GM18505 (cell line): Measurements from ENCODE around the gene AHCYL1.
A peak's percentile ranks its signal among the peaks of the same experiment; 100 is the strongest.

ENCODE experiments used
- ATAC-seq: cut with Tn5 transposase; IDR thresholded peaks from one replicate; pipeline ENCODE4 v1.9.1; 2021; ENCODE audit not compliant: unreplicated experiment
- POLR2A ChIP-seq: IDR thresholded peaks from 4 replicates; pipeline ENCODE4 v1.6.1; 2011; ENCODE audit warnings: borderline replicate concordance; ENCODE audit not compliant: insufficient read depth, insufficient read length; ENCODE audit errors: extremely low read depth

The AHCYL1 gene

DNA sequence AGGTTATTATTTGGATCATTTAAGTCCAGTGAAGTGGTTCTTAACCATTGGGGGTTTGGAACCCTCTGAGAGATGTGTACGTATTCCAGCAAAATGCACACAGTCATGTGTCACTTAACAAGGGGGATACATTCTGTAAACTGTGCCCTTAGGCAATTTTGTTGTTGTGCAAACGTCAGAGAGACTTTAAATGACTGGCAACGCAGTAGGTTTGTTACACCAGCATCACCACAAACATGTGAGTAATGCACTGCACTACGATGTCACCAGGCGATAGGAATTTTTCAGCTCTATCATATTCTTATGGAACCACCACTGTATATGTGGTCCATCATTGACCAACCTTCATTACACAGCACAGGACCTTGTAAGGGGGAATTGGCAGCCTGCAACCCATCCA lies 11.9 kb downstream of the AHCYL1 start:
- no peak for TF ChIP-seq POLR2A
- ATAC-seq, result no peak

GRCh38 chr1:109997204-109997866 lies 12.8 kb downstream of the AHCYL1 start:
- no peak for ATAC-seq
- no peak for TF ChIP-seq POLR2A

DNA sequence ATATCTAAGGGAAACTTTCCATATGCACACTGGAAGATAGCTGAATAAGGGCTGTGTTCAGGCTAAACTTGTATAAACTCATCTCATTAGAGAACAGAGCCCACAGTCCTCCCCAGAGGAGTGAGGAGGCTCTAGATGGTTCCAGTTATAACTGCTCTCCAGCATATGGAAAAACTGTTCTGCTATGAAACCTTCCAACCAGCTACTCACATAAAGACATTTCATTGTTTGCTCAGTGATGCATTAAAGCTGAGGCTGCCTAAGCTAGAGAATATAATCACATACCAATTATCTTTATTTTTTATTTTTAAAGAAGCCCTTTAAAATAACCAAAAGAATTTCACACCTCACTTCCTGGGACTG lies 13.3 kb downstream of the AHCYL1 start:
- TF ChIP-seq POLR2A, result no peak
- no peak for ATAC-seq

DNA sequence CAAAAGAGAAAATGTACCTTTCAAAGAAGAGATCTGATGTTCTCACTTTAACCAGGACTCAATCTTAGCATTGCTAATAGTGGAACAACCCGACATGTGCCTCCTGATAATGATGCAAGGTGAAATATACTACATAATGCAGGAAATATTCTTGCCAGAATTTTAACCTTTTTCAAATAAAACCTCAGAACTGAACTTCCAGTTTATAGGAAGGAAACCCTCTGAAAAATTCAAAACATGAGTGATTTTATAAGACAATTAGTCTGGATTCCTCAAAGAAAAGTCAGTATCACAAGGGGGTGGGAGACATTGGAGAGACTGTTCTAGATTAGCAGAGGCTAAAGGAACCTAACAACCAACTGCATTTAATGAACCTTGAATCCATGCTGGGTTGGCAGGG lies 18.1 kb downstream of the AHCYL1 start:
- TF ChIP-seq POLR2A, result no peak
- no peak for ATAC-seq

DNA sequence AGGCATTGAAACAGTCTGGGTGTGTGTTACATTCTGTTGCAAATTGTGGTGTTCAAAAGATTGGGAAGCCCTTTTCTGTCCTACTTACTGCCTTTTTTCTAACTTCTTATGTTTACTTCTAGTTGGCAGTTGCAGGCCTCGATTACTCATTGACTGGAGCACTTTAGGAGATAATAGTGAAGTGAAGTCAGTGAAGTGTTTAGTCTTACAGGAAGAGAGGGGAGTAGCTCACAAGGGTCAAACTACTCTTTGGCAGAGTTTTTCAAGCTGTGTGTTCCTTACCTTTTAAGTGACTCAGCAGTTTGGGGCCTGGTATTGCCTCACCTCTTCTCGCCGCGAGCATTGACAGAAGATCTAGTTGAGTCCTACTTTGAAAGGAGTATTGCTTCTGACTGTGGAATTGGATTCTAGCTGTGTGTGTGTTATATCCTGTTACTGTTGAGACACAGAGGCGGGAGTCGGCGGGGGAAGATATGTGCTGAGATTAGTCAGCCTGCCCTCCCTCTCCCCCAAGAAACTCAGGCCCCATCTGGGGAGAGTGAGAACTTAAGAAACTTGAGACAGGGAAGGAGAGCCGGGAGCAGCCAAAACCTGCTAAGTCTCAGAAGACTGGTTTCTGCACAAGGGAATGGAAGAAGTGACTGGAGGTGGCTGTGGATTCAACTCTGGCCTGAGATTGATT lies 19.3 kb downstream of the AHCYL1 start:
- no peak for TF ChIP-seq POLR2A
- peak; percentile 57 for ATAC-seq

DNA sequence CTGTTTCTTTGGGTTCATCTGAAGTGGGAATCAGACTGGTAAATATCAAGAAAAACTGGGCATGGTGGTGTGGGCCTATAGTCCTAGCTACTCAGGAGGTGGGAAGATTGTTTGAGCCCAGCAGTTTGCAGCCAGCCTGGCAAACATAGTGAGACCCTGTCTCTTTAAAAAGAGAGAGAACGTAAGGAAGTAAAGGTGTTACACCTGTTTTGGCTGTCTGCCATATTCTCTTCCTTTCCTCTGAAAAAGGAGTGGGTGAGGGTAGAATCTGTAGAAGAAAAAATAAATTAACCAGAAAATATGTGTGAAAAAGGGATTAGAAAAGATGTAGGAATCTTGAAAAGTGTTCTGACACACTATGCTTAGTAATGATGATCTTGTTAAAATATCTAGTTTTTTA lies 20.0 kb downstream of the AHCYL1 start:
- ATAC-seq, result no peak
- no peak for TF ChIP-seq POLR2A

- ATAC-seq, result no peak
- TF ChIP-seq POLR2A, result no peak
Measured at GRCh38 chr1:110005971-110006370, 21.4 kb downstream of the AHCYL1 start.

DNA sequence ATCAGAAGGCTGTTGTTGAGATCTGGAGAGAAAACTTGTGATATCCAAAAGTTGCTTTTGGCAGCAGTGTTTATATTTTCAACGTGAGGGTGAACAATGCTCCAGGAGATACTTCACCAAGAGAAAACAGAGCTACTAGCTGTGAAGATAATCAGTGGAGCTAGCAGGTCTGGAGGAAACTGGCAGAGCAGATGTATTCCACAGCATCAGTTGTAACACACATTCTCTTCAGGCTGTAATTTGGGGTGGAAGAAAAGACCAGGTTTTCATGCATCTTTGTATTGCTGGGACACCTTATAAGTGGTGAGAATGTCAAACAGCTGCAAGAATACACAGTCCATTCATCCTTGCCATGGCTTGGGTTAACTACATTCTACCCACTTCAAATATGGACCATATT lies 22.0 kb downstream of the AHCYL1 start:
- ATAC-seq, result no peak
- no peak for TF ChIP-seq POLR2A

- no peak for ATAC-seq
- TF ChIP-seq POLR2A, result no peak
Measured at GRCh38 chr1:110007046-110007830, 22.7 kb downstream of the AHCYL1 start.

DNA sequence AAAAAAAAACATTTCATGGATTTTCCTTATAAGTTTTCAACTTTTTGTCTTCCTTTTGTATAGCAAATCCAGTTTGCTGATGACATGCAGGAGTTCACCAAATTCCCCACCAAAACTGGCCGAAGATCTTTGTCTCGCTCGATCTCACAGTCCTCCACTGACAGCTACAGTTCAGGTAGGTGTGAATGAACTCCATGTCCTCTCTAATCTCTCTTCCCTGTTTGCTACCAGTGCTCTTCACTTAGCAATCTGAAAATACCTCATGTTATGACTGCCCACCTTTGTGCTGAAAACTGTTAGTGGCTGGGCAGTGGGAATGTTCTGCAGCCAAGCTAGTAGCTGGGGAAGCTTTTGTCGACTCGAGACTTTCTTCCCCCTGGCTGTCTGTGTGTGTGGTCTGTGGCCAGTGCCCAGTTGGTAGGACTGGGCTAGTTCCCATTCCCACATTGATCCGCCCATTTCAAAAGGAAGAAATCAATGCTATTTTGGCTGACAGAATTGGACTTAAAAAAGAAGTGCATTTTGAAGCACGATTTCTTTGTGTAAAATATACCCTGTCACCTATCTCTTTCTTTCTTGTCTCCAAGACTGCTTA lies 24.5 kb downstream of the AHCYL1 start:
- no peak for ATAC-seq
- no peak for TF ChIP-seq POLR2A

- peak; percentile 94 for ATAC-seq
- no peak for TF ChIP-seq POLR2A
Measured at GRCh38 chr1:110011527-110012041, 27.0 kb downstream of the AHCYL1 start.

GRCh38 chr1:110012100-110012780 lies 27.7 kb downstream of the AHCYL1 start:
- peak; percentile 70 for ATAC-seq
- no peak for TF ChIP-seq POLR2A

DNA sequence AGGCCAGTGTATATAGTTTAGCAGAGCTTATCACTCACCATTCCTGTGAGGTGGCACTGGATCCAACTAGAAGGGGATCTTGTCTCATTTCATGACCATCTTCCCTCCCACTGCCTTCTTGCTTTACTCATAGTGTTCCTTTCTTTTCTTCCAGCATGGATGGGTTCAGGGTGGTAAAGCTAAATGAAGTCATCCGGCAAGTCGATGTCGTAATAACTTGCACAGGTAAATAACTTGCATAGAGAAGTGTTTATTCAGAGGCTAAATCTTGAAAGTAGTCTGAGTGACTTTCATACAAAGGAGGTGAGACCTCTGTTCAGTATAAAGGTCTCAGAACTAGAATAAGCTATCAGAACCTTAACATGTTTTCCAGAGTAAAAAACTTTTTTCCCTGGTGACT lies 33.2 kb downstream of the AHCYL1 start:
- no peak for TF ChIP-seq POLR2A
- ATAC-seq, result no peak
